HepG2 (cell line): ENCODE measurements around the gene CWF19L2.

Experiments
- KLF13 ChIP-seq: sonication (generic); formaldehyde crosslinking; IDR thresholded peaks from 2 replicates; pipeline ENCODE4 v1.4.0; 2020; ENCODE audit warnings: mild to moderate bottlenecking, missing genetic modification reagents
- TCF7L2 ChIP-seq: IDR thresholded peaks from 2 replicates; pipeline ENCODE4 v1.6.1; 2011; ENCODE audit warnings: mild to moderate bottlenecking, low read depth, low read length, moderate library complexity
- TF ChIP-seq, protein P1 (sequence below): sonication (generic); formaldehyde crosslinking; IDR thresholded peaks from 2 replicates; pipeline ENCODE4 v1.4.0; 2020; ENCODE audit warnings: missing genetic modification reagents
- TF ChIP-seq, protein P2 (sequence below): sonication (generic); formaldehyde crosslinking; IDR thresholded peaks from 2 replicates; pipeline ENCODE4 v1.4.0; 2020; ENCODE audit warnings: missing genetic modification reagents

DNA sequence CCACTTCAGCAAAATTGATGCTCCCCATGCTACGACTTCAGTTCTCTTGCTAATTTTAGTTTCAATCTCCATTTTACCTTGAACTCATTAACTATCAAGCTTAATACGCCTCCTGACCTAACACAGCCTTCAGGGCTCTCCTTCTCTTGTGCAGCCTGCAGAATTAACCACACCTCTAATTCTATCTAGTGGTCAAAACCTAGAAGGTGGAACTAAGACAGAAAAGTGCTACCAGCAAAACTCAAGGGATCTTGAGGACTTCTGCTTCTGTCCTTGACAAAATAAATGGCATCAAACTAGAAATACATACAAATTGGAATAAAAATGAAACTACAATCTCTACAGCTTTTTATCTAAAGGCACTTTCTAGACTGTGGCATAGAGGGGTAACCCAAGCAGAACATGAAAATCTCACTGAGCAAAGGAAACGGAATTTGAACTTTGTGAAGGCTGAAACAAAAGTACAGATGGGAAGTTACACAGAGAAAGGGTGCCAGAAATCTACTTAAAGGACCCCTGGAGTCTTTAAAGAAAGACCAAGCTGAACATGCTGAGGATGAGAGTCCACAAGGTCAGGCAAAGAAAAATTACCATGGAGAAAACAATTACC lies 10.7 kb downstream of the CWF19L2 start:
- TF ChIP-seq, protein P1, sequence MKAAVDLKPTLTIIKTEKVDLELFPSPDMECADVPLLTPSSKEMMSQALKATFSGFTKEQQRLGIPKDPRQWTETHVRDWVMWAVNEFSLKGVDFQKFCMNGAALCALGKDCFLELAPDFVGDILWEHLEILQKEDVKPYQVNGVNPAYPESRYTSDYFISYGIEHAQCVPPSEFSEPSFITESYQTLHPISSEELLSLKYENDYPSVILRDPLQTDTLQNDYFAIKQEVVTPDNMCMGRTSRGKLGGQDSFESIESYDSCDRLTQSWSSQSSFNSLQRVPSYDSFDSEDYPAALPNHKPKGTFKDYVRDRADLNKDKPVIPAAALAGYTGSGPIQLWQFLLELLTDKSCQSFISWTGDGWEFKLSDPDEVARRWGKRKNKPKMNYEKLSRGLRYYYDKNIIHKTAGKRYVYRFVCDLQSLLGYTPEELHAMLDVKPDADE (CRISPR knock-in tag), result no peak
- TF ChIP-seq, protein P2, sequence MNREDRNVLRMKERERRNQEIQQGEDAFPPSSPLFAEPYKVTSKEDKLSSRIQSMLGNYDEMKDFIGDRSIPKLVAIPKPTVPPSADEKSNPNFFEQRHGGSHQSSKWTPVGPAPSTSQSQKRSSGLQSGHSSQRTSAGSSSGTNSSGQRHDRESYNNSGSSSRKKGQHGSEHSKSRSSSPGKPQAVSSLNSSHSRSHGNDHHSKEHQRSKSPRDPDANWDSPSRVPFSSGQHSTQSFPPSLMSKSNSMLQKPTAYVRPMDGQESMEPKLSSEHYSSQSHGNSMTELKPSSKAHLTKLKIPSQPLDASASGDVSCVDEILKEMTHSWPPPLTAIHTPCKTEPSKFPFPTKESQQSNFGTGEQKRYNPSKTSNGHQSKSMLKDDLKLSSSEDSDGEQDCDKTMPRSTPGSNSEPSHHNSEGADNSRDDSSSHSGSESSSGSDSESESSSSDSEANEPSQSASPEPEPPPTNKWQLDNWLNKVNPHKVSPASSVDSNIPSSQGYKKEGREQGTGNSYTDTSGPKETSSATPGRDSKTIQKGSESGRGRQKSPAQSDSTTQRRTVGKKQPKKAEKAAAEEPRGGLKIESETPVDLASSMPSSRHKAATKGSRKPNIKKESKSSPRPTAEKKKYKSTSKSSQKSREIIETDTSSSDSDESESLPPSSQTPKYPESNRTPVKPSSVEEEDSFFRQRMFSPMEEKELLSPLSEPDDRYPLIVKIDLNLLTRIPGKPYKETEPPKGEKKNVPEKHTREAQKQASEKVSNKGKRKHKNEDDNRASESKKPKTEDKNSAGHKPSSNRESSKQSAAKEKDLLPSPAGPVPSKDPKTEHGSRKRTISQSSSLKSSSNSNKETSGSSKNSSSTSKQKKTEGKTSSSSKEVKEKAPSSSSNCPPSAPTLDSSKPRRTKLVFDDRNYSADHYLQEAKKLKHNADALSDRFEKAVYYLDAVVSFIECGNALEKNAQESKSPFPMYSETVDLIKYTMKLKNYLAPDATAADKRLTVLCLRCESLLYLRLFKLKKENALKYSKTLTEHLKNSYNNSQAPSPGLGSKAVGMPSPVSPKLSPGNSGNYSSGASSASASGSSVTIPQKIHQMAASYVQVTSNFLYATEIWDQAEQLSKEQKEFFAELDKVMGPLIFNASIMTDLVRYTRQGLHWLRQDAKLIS, result no peak
- TF ChIP-seq KLF13 (CRISPR knock-in tag), result no peak
- TF ChIP-seq TCF7L2, result no peak
